Kidney (tissue), 14 donors: Measurements from ENCODE around the gene DNM2. TPM values are rescaled to one million over a fixed set of nuclear protein-coding genes. Genes with fewer than 3 reads are reported as not detected.
A peak's percentile ranks its signal among the peaks of the same experiment; 100 is the strongest.

Source experiments
- DNase-seq, 5 donors: peaks; one replicate each; pipeline ENCODE4 v3.0.0-alpha.2; 2013 to 2020
- FAIRE-seq: peaks from 2 replicates; lab custom pipeline; 2012; peaks lifted over from hg19 to GRCh38; lab: Jason Lieb, UNC
- H3K27ac ChIP-seq, 2 donors: one replicate each; pipeline ENCODE4 v1.7.0; 2013; ENCODE audit warnings: low read depth in 2 of 2, low read length in 2 of 2, inconsistent platforms in 1 of 2
- H3K27me3 ChIP-seq: one replicate; pipeline ENCODE4 v1.7.1; 2013; ENCODE audit warnings: low read length, inconsistent platforms; ENCODE audit not compliant: control insufficient read depth, insufficient read depth
- H3K36me3 ChIP-seq, 3 donors: one replicate each; pipeline versions ENCODE4 v1.7.0 to v1.7.1; 2013; ENCODE audit warnings: low read length in 3 of 3, control low read depth in 1 of 3, inconsistent platforms in 1 of 3; ENCODE audit not compliant: insufficient read depth in 3 of 3, control insufficient read depth in 2 of 3
- H3K4me1 ChIP-seq, 3 donors: one replicate each; pipeline versions ENCODE4 v1.7.0 to v1.7.1; 2013; ENCODE audit warnings: low read length in 3 of 3, inconsistent platforms in 1 of 3, low read depth in 1 of 3; ENCODE audit not compliant: control insufficient read depth in 2 of 3, insufficient read depth in 2 of 3
- H3K4me3 ChIP-seq, 3 donors: one replicate each; pipeline versions ENCODE4 v1.7.0 to v1.8.1; 2013; ENCODE audit warnings: low read length in 3 of 3, control low read depth in 1 of 3, inconsistent platforms in 1 of 3
- H3K9ac ChIP-seq, 3 donors: one replicate each; pipeline versions ENCODE4 v1.7.0 to v1.7.1; 2013; ENCODE audit warnings: low read length in 3 of 3, control low read depth in 1 of 3, inconsistent platforms in 1 of 3
- H3K9me3 ChIP-seq, 3 donors: one replicate each; pipeline versions ENCODE4 v1.7.0 to v1.7.1; 2013; ENCODE audit warnings: low read length in 3 of 3, control low read depth in 1 of 3, inconsistent platforms in 1 of 3; ENCODE audit not compliant: control insufficient read depth in 2 of 3, insufficient read depth in 1 of 3
- CTCF ChIP-seq: IDR thresholded peaks from 3 replicates; pipeline ENCODE4 v1.5.1; 2012; ENCODE audit warnings: mild to moderate bottlenecking, moderate library complexity, borderline replicate concordance; ENCODE audit not compliant: insufficient read depth; ENCODE audit errors: extremely low read depth
- intact Hi-C: fragments of 100-400 bp; cut with DNase I; formaldehyde crosslinking; loops from one replicate; pipeline ENCODE4 v1.11.1; 2022
- polyA plus RNA-seq: library from polyadenylated mRNA; stranded (reverse); fragments of 350-450 nt; fragmentation: Illumina TruSeq; extraction: RNeasy Lipid Tissue Mini Kit (QIAGEN cat#74804); gene quantifications from one replicate; pipeline ENCODE4 v1.2.3, GENCODE V29; 2014; ENCODE audit warnings: low read depth, low replicate concordance; ENCODE audit not compliant: insufficient read depth
- total RNA-seq: library from RNA; stranded (reverse); fragmentation: NEBNext Ultra II Directional; extraction: Animal tissue kit (Norgen Biotek cat#: 25700); gene quantifications from one replicate; pipeline ENCODE4 v1.2.1, GENCODE V29; 2021
- donor health status: control.
- donor health status: control.
- donor health status: control.
- donor health status: control.
- donor health status: control.
- donor health status: DM: yes; HTN: yes; CAD: no.
- donor health status: Normal renal cell carcinoma (clear cell type).

The DNM2 gene
- total and polyA plus RNA-seq, 2 donors from 2014 or later, result 79.0 to 226 TPM

GRCh38 chr19:10830931-10831779 lies 113.3 kb downstream of the DNM2 start:
- Histone ChIP-seq H3K27ac (no peak overlapping the region), H3K9ac (no peak overlapping the region), H3K4me1 (peaks cover 0 to 2% (median 0%) of the 10 kb centered on the region in 3 donors), H3K27me3 (no peaks in the 10 kb centered on the region), H3K9me3 (no peaks in the 10 kb centered on the region), H3K4me3 (no peak overlapping the region), H3K36me3 (peaks cover 0 to 36% (median 14%) of the 10 kb centered on the region in 3 donors)
- peak in 1 of 5 donors; percentile 54 for DNase-seq
- no peak for FAIRE-seq
- intact Hi-C loops, result no loop called here
- TF ChIP-seq CTCF, result no peak

- Histone ChIP-seq H3K9ac (no peak overlapping the region), H3K36me3 (peaks cover 0 to 27% (median 8%) of the 10 kb centered on the region in 3 donors), H3K27me3 (no peaks in the 10 kb centered on the region), H3K27ac (no peak overlapping the region), H3K4me1 (peaks cover 0 to 10% (median 9%) of the 10 kb centered on the region in 3 donors), H3K4me3 (no peak overlapping the region), H3K9me3 (peaks cover 0 to 7% (median 0%) of the 10 kb centered on the region in 3 donors)
- FAIRE-seq (no peak), DNase-seq (peak; percentile 57 to 73 (median 63))
- intact Hi-C loops, result no loop called here
- no peak for TF ChIP-seq CTCF
These were observed 114.4 kb downstream of the DNM2 start for GRCh38 chr19:10831987-10832938.

DNA sequence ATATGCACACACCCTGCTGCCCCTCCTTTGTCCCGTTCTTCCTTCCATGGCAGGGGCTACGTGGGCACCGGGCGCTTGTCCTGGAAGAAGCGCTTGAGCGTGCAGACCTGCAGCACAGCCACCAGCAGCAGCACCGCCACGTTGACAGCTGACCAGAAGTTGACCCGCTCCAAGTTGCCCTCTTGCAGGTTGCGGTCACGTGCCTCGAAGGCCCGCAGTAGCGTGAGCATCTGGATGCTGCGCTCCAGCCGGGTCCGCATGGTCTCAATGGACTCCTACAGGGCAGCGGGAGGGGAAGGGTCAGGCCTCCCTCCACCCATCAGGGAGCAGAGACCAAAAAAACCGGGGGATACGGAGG lies 115.0 kb downstream of the DNM2 start:
- no peak for TF ChIP-seq CTCF
- H3K4me1 ChIP-seq, result peaks cover 0 to 10% (median 9%) of the 10 kb centered on the region in 3 donors
- H3K36me3 ChIP-seq, result peaks cover 0 to 27% (median 8%) of the 10 kb centered on the region in 3 donors
- DNase-seq (peak in 1 of 5 donors; percentile 80), FAIRE-seq (no peak)
- H3K4me3 ChIP-seq, result no peak overlapping the region
- intact Hi-C loops, result no loop called here
- H3K27ac ChIP-seq, result no peak overlapping the region
- peaks cover 0 to 7% (median 0%) of the 10 kb centered on the region in 3 donors for H3K9me3 ChIP-seq
- H3K27me3 ChIP-seq, result no peaks in the 10 kb centered on the region
- no peak overlapping the region for H3K9ac ChIP-seq
